ENCODE results near the gene UNC93A.

DNA sequence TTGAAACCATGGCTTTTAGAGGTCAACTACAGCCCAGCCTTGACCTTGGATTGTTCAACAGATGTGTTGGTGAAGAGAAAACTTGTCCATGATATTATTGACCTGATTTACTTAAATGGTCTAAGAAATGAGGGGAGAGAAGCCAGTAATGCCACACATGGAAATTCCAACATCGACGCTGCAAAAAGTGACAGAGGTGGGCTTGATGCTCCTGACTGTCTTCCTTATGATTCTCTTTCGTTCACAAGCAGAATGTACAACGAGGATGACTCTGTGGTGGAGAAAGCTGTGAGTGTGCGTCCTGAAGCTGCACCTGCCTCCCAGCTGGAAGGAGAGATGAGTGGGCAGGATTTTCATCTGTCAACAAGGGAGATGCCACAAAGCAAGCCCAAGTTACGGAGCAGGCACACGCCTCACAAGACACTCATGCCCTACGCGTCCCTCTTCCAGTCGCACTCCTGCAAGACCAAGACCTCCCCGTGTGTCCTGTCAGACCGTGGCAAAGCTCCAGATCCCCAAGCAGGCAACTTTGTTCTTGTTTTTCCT, 50.0 kb downstream of the UNC93A start:
- TF ChIP-seq, protein P1, sequence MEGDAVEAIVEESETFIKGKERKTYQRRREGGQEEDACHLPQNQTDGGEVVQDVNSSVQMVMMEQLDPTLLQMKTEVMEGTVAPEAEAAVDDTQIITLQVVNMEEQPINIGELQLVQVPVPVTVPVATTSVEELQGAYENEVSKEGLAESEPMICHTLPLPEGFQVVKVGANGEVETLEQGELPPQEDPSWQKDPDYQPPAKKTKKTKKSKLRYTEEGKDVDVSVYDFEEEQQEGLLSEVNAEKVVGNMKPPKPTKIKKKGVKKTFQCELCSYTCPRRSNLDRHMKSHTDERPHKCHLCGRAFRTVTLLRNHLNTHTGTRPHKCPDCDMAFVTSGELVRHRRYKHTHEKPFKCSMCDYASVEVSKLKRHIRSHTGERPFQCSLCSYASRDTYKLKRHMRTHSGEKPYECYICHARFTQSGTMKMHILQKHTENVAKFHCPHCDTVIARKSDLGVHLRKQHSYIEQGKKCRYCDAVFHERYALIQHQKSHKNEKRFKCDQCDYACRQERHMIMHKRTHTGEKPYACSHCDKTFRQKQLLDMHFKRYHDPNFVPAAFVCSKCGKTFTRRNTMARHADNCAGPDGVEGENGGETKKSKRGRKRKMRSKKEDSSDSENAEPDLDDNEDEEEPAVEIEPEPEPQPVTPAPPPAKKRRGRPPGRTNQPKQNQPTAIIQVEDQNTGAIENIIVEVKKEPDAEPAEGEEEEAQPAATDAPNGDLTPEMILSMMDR (IDR thresholded peaks at IDR 0.05), result no peak
- TF ChIP-seq POLR2A (IDR thresholded peaks at IDR 0.05), result no peak
- TF ChIP-seq POLR2AphosphoS5 (IDR thresholded peaks at IDR 0.05), result no peak

Data from breast epithelium (tissue), 3 donors.